ENCODE measurements around the gene MACF1.

DNA sequence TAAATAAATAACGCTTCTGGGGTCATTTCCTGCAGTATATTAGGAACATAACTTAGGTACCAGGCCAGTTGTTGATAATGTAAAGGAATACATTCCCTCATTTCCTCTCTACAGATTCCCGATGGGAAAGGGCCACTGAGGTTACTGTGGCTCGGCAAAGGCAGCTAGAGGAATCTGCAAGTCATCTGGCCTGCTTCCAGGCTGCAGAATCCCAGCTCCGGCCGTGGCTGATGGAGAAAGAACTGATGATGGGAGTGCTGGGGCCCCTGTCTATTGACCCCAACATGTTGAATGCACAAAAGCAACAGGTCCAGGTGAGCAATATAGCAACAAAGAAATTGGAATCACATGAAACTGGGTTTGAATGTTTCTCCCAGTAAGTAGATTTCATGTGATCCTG lies 177.3 kb downstream of the MACF1 start:
- TF ChIP-seq CTCF (IDR thresholded peaks at IDR 0.05) = no peak
- TF ChIP-seq EP300 (IDR thresholded peaks at IDR 0.05) = no peak
